Esophagus (tissue), 2 donors: Measurements from ENCODE around the gene UEVLD. TPM values are rescaled to one million over a fixed set of nuclear protein-coding genes. Genes with fewer than 3 reads are reported as not detected.
"Not testable (repeated sequence)": the region's sequence is repeated elsewhere in the genome, so short reads cannot be mapped to it uniquely, and the experiment has no call there.

Source experiments
- H3K27ac ChIP-seq, 2 donors: one replicate each; pipeline ENCODE4 v1.5.1; 2013; ENCODE audit warnings: low read depth in 2 of 2, mild to moderate bottlenecking in 2 of 2, inconsistent platforms in 1 of 2, low read length in 1 of 2, moderate library complexity in 1 of 2
- H3K27me3 ChIP-seq, 2 donors: one replicate each; pipeline ENCODE4 v1.6.1; 2013; ENCODE audit warnings: low read length in 2 of 2, control low read depth in 1 of 2, mild to moderate bottlenecking in 1 of 2; ENCODE audit not compliant: insufficient read depth in 2 of 2, control insufficient read depth in 1 of 2
- H3K36me3 ChIP-seq, 2 donors: one replicate each; pipeline ENCODE4 v1.6.1; 2013; ENCODE audit warnings: low read length in 1 of 2; ENCODE audit not compliant: control insufficient read depth in 2 of 2, insufficient read depth in 2 of 2
- H3K4me1 ChIP-seq, 2 donors: one replicate each; pipeline ENCODE4 v1.6.1; 2013; ENCODE audit warnings: low read length in 1 of 2; ENCODE audit not compliant: control insufficient read depth in 2 of 2, insufficient read depth in 2 of 2
- H3K4me3 ChIP-seq, 2 donors: one replicate each; pipeline ENCODE4 v1.5.1; 2013; ENCODE audit warnings: low read length in 2 of 2, mild to moderate bottlenecking in 2 of 2, low read depth in 1 of 2, moderate library complexity in 1 of 2
- H3K9me3 ChIP-seq, 2 donors: one replicate each; pipeline ENCODE4 v1.6.1; 2013; ENCODE audit warnings: mild to moderate bottlenecking in 2 of 2, low read depth in 1 of 2, low read length in 1 of 2, moderate library complexity in 1 of 2; ENCODE audit not compliant: control insufficient read depth in 2 of 2, insufficient read depth in 1 of 2
- WGBS, 2 donors: extraction: QIAGEN DNeasy Blood & Tissue Kit; methylation state at CpG; one replicate each; pipeline ENCODE4 v1.1.7; 2013; 5-methylcytosine and 5-hydroxymethylcytosine counted together
- polyA plus RNA-seq, 2 donors: library from polyadenylated mRNA; stranded (reverse); fragments of 200-250 nt; gene quantifications; one replicate each; pipeline ENCODE4 v1.2.3, GENCODE V29; 2013
- donor health status: healthy with polysubstance abuse.
- donor health status: Bipolar disorder and iron deficiency.

UEVLD gene
- polyA plus RNA-seq, 2 donors, result 4.7 to 9.0 TPM

- 89 to 92% methylated on average over 11 of the region's 11 CpGs for WGBS, 2 donors
- Histone ChIP-seq H3K4me1 (no peaks in the 10 kb centered on the region), H3K27me3 (no peaks in the 10 kb centered on the region), H3K36me3 (peaks cover 11 to 14% of the 10 kb centered on the region in 2 donors), H3K4me3 (no peak overlapping the region), H3K27ac (no peak overlapping the region), H3K9me3 (no peaks in the 10 kb centered on the region)
Measured at GRCh38 chr11:18615628-18616392, 27.3 kb upstream of the UEVLD start.

DNA sequence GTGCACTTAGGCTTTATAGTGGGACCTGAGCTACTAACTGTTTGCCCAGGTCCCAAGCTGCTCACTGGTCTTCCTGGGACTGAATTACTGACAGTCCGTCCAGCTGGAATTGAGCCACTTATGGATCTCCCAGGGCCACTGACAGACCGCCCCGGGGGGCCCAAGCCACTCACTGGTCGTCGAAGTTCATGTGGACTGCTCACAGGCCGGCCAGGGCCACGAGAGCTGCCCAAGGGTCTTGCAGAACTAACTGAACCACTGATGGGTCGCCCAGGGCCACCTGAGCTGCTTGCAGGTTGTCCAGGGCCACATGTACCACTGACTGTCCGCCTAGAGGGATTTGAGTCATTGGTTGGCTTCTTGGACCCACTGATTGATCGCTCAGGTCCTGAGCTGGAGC is 26.1 kb upstream of the UEVLD start:
- Histone ChIP-seq H3K9me3 (no peaks in the 10 kb centered on the region), H3K36me3 (peaks cover 11 to 15% of the 10 kb centered on the region in 2 donors), H3K27ac (no peak overlapping the region), H3K27me3 (no peaks in the 10 kb centered on the region), H3K4me1 (no peaks in the 10 kb centered on the region), H3K4me3 (no peak overlapping the region)
- 93 to 95% methylated on average over 10 of the region's 10 CpGs for WGBS, 2 donors

GRCh38 chr11:18612394-18612793 is 23.9 kb upstream of the UEVLD start:
- H3K36me3 ChIP-seq, result peaks cover 13 to 18% of the 10 kb centered on the region in 2 donors

DNA sequence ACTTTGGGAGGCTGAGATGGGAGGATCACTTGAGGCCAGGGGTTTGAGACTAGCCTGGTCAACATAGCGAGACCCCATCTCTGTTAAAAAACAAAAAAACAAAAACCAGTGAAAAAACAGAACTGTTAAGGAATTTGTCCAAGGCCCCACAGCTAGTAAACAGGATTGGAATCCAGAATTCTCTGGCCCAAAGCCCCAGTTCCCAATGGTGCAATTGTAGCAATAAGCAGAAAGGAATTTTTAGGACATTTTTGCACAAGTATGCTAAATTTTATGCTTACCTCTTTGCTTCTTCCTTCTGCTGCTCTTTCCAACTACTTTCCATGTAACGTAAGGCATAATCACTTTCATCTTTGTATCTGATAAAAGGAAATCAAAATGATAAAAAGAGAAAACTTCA is 22.7 kb upstream of the UEVLD start:
- no peaks in the 10 kb centered on the region for H3K4me1 ChIP-seq
- no peak overlapping the region for H3K27ac ChIP-seq
- WGBS, 2 donors, result 92 to 96% methylated on average over 2 of the region's 2 CpGs
- no peak overlapping the region for H3K4me3 ChIP-seq
- H3K27me3 ChIP-seq, result no peaks in the 10 kb centered on the region
- H3K9me3 ChIP-seq, result no peaks in the 10 kb centered on the region
- peaks cover 13 to 18% of the 10 kb centered on the region in 2 donors for H3K36me3 ChIP-seq

More at GRCh38 chr11:18612394-18612793, 23.9 kb upstream of the UEVLD start:
- Histone ChIP-seq H3K27ac (no peak overlapping the region), H3K27me3 (no peaks in the 10 kb centered on the region), H3K4me1 (no peaks in the 10 kb centered on the region), H3K4me3 (no peak overlapping the region), H3K9me3 (no peaks in the 10 kb centered on the region)
- WGBS, 2 donors, result 86 to 98% methylated on average over 4 of the region's 4 CpGs

DNA sequence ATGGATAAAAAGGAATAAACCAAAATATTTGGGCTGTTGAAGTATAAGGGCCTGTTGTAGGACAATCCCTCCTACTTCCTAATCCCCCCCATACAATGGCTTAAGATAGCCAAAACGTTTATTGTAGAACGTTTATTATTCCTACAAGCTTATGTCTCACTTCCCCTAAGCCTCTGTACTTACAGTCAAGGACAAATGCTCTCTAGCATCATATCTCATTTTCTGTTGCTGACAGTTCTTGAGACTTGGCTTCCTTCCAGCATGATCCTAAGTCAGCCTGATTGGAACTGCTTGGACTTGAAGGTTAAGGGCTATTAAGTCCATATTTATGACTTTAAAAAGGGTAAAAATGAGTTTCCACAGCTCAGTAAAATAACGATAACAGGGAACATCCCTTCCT is 19.8 kb upstream of the UEVLD start:
- no peak overlapping the region for H3K27ac ChIP-seq
- no peaks in the 10 kb centered on the region for H3K9me3 ChIP-seq
- no peaks in the 10 kb centered on the region for H3K27me3 ChIP-seq
- H3K4me3 ChIP-seq, result no peak overlapping the region
- no peaks in the 10 kb centered on the region for H3K4me1 ChIP-seq
- H3K36me3 ChIP-seq, result peaks cover 5 to 10% of the 10 kb centered on the region in 2 donors
- WGBS, 2 donors, result 41 to 49% methylated on average over 3 of the region's 3 CpGs

DNA sequence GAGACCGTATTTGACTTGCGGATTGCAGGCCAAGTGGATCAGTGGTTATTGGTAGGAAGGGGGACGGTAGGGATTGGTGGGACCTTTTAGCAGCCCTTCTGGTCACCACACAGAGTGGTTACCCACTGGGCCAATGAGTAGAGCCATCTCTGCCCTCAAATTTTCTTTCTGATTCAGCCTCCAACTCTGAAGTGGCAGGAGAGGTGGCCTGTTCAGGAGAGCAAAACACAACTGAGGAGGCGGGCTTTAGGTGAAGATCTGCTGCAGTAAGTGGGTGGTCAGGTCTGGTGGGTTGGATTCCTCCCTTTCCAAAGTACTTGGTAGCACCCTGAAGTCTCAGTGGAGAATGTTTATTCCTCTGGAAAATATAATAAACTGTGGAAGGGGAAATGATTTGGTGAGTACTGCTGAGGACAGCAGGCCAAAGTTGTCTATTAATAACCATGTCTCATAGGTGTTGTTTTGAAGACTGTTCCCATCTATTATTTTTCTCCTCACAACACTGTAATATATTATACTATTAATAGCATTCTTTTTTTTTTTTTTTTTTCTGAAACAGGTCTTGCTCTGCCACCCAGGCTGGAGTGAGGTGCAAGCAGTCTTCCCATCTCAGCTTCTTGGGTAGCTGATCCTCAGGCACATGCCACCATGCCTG is 12.5 kb upstream of the UEVLD start:
- 93 to 95% methylated on average over 4 of the region's 4 CpGs for WGBS, 2 donors
- Histone ChIP-seq H3K4me3 (no peak overlapping the region), H3K36me3 (peaks cover 2 to 7% of the 10 kb centered on the region in 2 donors), H3K27ac (peak overlapping the region in 1 of 2 donors; percentile 47), H3K9me3 (no peaks in the 10 kb centered on the region), H3K4me1 (no peaks in the 10 kb centered on the region), H3K27me3 (no peaks in the 10 kb centered on the region)

- Histone ChIP-seq H3K36me3 (peaks cover 0 to 6% of the 10 kb centered on the region in 2 donors), H3K27me3 (no peaks in the 10 kb centered on the region), H3K4me3 (no peak within 1 kb of the TSS), H3K27ac (no peak within 1 kb of the TSS), H3K4me1 (peaks cover 2% of the 10 kb centered on the region in 2 donors), H3K9me3 (no peaks in the 10 kb centered on the region)
- WGBS, 2 donors, result 89 to 91% methylated on average over 7 of the region's 7 CpGs
Measured at GRCh38 chr11:18599739-18600230, 11.3 kb upstream of the UEVLD start, which contains the start of gene MISFA. TSS of gene MISFA (plus strand) at chr11:18599789. CDS start at chr11:18599929, 140 bp downstream.

- Histone ChIP-seq H3K9me3 (no peaks in the 10 kb centered on the region), H3K4me1 (peaks cover 2% of the 10 kb centered on the region in 2 donors), H3K36me3 (peaks cover 0 to 6% of the 10 kb centered on the region in 2 donors), H3K4me3 (no peak overlapping the region), H3K27ac (peak overlapping the region in 1 of 2 donors; percentile 50), H3K27me3 (no peaks in the 10 kb centered on the region)
- 37 to 58% methylated on average over 5 of the region's 5 CpGs for WGBS, 2 donors
Measured at GRCh38 chr11:18594999-18595749, 6.6 kb upstream of the UEVLD start.

DNA sequence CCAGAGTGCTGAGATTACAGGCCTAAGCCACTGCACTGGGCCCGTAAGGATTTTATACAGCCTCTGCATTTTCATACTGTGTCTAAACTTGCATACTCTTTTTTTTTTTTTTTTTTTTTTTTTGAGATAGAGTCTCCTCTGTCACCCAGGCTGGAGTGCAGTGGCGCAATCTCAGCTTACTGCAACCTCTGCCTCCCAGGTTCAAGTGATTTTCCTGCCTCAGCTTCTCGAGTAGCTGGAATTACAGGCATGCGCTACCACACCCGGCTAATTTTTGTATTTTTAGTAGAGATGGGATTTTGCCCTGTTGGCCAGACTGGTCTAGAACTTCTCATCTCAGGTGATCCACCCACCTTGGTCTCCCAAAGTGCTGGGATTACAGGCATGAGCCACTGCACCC is 5.6 kb upstream of the UEVLD start:
- H3K4me3 ChIP-seq, H3K36me3 ChIP-seq, H3K27ac ChIP-seq, H3K9me3 ChIP-seq, H3K4me1 ChIP-seq, H3K27me3 ChIP-seq: not testable (repeated sequence)
- 71 to 85% methylated on average over 5 of the region's 5 CpGs for WGBS, 2 donors
